Measurements from ENCODE around the gene PET117. TPM values are rescaled to one million over a fixed set of nuclear protein-coding genes. Genes with fewer than 3 reads are reported as not detected.
"Not testable (repeated sequence)": the region's sequence is repeated elsewhere in the genome, so short reads cannot be mapped to it uniquely, and the experiment has no call there.

The PET117 gene
- total RNA-seq, 1 donor from 2014 or later: 5.7 TPM

GRCh38 chr20:18101125-18101810 is 36.4 kb upstream of the PET117 start:
- no peak overlapping the region for H3K4me3 ChIP-seq (ENCODE audit: low read length in 3 of 3)
- H3K9me3 ChIP-seq (ENCODE audit: control insufficient read depth in 3 of 3, low read length in 3 of 3): no peaks in the 10 kb centered on the region
- H3K4me1 ChIP-seq (ENCODE audit: control insufficient read depth in 3 of 3, insufficient read depth in 3 of 3, low read length in 3 of 3): no peaks in the 10 kb centered on the region
- H3K27ac ChIP-seq (ENCODE audit: low read depth, low read length): no peak overlapping the region
- H3K36me3 ChIP-seq (ENCODE audit: control insufficient read depth in 3 of 3, insufficient read depth in 3 of 3, low read length in 3 of 3): no peaks in the 10 kb centered on the region
- no peak overlapping the region for H3K9ac ChIP-seq (ENCODE audit: low read depth in 1 of 3, low read length in 3 of 3)
- H3K27me3 ChIP-seq (ENCODE audit: control insufficient read depth in 3 of 3, insufficient read depth in 3 of 3, low read length in 3 of 3): peaks cover 0 to 4% (median 0%) of the 10 kb centered on the region in 3 donors

- Histone ChIP-seq H3K4me3 (ENCODE audit: low read length in 3 of 3) (no peak overlapping the region), H3K36me3 (ENCODE audit: control insufficient read depth in 3 of 3, insufficient read depth in 3 of 3, low read length in 3 of 3) (no peaks in the 10 kb centered on the region), H3K27ac (ENCODE audit: low read depth, low read length) (no peak overlapping the region), H3K4me1 (ENCODE audit: control insufficient read depth in 3 of 3, insufficient read depth in 3 of 3, low read length in 3 of 3) (no peaks in the 10 kb centered on the region), H3K9me3 (ENCODE audit: control insufficient read depth in 3 of 3, low read length in 3 of 3) (no peaks in the 10 kb centered on the region), H3K27me3 (ENCODE audit: control insufficient read depth in 3 of 3, insufficient read depth in 3 of 3, low read length in 3 of 3) (peaks cover 0 to 4% (median 0%) of the 10 kb centered on the region in 3 donors), H3K9ac (ENCODE audit: low read depth in 1 of 3, low read length in 3 of 3) (no peak overlapping the region)
These were observed 34.2 kb upstream of the PET117 start for GRCh38 chr20:18103497-18103896.

- H3K4me3 ChIP-seq (ENCODE audit: low read length in 3 of 3): no peak overlapping the region
- no peaks in the 10 kb centered on the region for H3K36me3 ChIP-seq (ENCODE audit: control insufficient read depth in 3 of 3, insufficient read depth in 3 of 3, low read length in 3 of 3)
- H3K9me3 ChIP-seq (ENCODE audit: control insufficient read depth in 3 of 3, low read length in 3 of 3): no peaks in the 10 kb centered on the region
- H3K9ac ChIP-seq (ENCODE audit: low read depth in 1 of 3, low read length in 3 of 3): no peak overlapping the region
- no peaks in the 10 kb centered on the region for H3K27me3 ChIP-seq (ENCODE audit: control insufficient read depth in 3 of 3, insufficient read depth in 3 of 3, low read length in 3 of 3)
- H3K4me1 ChIP-seq (ENCODE audit: control insufficient read depth in 3 of 3, insufficient read depth in 3 of 3, low read length in 3 of 3): no peaks in the 10 kb centered on the region
- H3K27ac ChIP-seq (ENCODE audit: low read depth, low read length): no peak overlapping the region
These were observed 29.3 kb upstream of the PET117 start for GRCh38 chr20:18108326-18108725.

- not testable (repeated sequence) for H3K9ac ChIP-seq (ENCODE audit: low read depth in 1 of 3, low read length in 3 of 3); H3K4me3 ChIP-seq (ENCODE audit: low read length in 3 of 3); H3K4me1 ChIP-seq (ENCODE audit: control insufficient read depth in 3 of 3, insufficient read depth in 3 of 3, low read length in 3 of 3); H3K27me3 ChIP-seq (ENCODE audit: control insufficient read depth in 3 of 3, insufficient read depth in 3 of 3, low read length in 3 of 3); H3K27ac ChIP-seq (ENCODE audit: low read depth, low read length); H3K9me3 ChIP-seq (ENCODE audit: control insufficient read depth in 3 of 3, low read length in 3 of 3); H3K36me3 ChIP-seq (ENCODE audit: control insufficient read depth in 3 of 3, insufficient read depth in 3 of 3, low read length in 3 of 3)
These were observed 9.1 kb upstream of the PET117 start for GRCh38 chr20:18128574-18128973.

- Histone ChIP-seq H3K27ac (ENCODE audit: low read depth, low read length) (no peak overlapping the region), H3K36me3 (ENCODE audit: control insufficient read depth in 3 of 3, insufficient read depth in 3 of 3, low read length in 3 of 3) (no peaks in the 10 kb centered on the region), H3K9me3 (ENCODE audit: control insufficient read depth in 3 of 3, low read length in 3 of 3) (no peaks in the 10 kb centered on the region), H3K4me1 (ENCODE audit: control insufficient read depth in 3 of 3, insufficient read depth in 3 of 3, low read length in 3 of 3) (no peaks in the 10 kb centered on the region), H3K4me3 (ENCODE audit: low read length in 3 of 3) (no peak overlapping the region), H3K27me3 (ENCODE audit: control insufficient read depth in 3 of 3, insufficient read depth in 3 of 3, low read length in 3 of 3) (no peaks in the 10 kb centered on the region), H3K9ac (ENCODE audit: low read depth in 1 of 3, low read length in 3 of 3) (no peak overlapping the region)
These were observed 5.0 kb upstream of the PET117 start for GRCh38 chr20:18132663-18133062.

GRCh38 chr20:18133962-18134361 is 3.7 kb upstream of the PET117 start:
- no peak overlapping the region for H3K4me3 ChIP-seq (ENCODE audit: low read length in 3 of 3)
- no peaks in the 10 kb centered on the region for H3K27me3 ChIP-seq (ENCODE audit: control insufficient read depth in 3 of 3, insufficient read depth in 3 of 3, low read length in 3 of 3)
- H3K9me3 ChIP-seq (ENCODE audit: control insufficient read depth in 3 of 3, low read length in 3 of 3): no peaks in the 10 kb centered on the region
- no peaks in the 10 kb centered on the region for H3K36me3 ChIP-seq (ENCODE audit: control insufficient read depth in 3 of 3, insufficient read depth in 3 of 3, low read length in 3 of 3)
- peaks cover 7 to 9% (median 7%) of the 10 kb centered on the region in 3 donors for H3K4me1 ChIP-seq (ENCODE audit: control insufficient read depth in 3 of 3, insufficient read depth in 3 of 3, low read length in 3 of 3)
- no peak overlapping the region for H3K27ac ChIP-seq (ENCODE audit: low read depth, low read length)
- no peak overlapping the region for H3K9ac ChIP-seq (ENCODE audit: low read depth in 1 of 3, low read length in 3 of 3)

GRCh38 chr20:18138266-18138582 is 561 bp downstream of the PET117 start:
- Histone ChIP-seq H3K9me3 (ENCODE audit: control insufficient read depth in 3 of 3, low read length in 3 of 3) (no peaks in the 10 kb centered on the region), H3K4me1 (ENCODE audit: control insufficient read depth in 3 of 3, insufficient read depth in 3 of 3, low read length in 3 of 3) (peaks cover 17 to 21% (median 18%) of the 10 kb centered on the region in 3 donors), H3K9ac (ENCODE audit: low read depth in 1 of 3, low read length in 3 of 3) (peak overlapping the region; percentile 96 to 98 (median 97)), H3K36me3 (ENCODE audit: control insufficient read depth in 3 of 3, insufficient read depth in 3 of 3, low read length in 3 of 3) (peaks cover 4 to 8% (median 7%) of the 10 kb centered on the region in 3 donors), H3K4me3 (ENCODE audit: low read length in 3 of 3) (peak overlapping the region; percentile 93 to 96 (median 95)), H3K27ac (ENCODE audit: low read depth, low read length) (peak overlapping the region; percentile 81), H3K27me3 (ENCODE audit: control insufficient read depth in 3 of 3, insufficient read depth in 3 of 3, low read length in 3 of 3) (no peaks in the 10 kb centered on the region)

- Histone ChIP-seq H3K27ac (ENCODE audit: low read depth, low read length) (no peak overlapping the region), H3K4me1 (ENCODE audit: control insufficient read depth in 3 of 3, insufficient read depth in 3 of 3, low read length in 3 of 3) (peaks cover 17 to 21% (median 18%) of the 10 kb centered on the region in 3 donors), H3K9me3 (ENCODE audit: control insufficient read depth in 3 of 3, low read length in 3 of 3) (no peaks in the 10 kb centered on the region), H3K36me3 (ENCODE audit: control insufficient read depth in 3 of 3, insufficient read depth in 3 of 3, low read length in 3 of 3) (peaks cover 4 to 9% (median 8%) of the 10 kb centered on the region in 3 donors), H3K9ac (ENCODE audit: low read depth in 1 of 3, low read length in 3 of 3) (peak overlapping the region; percentile 96 to 98 (median 97)), H3K27me3 (ENCODE audit: control insufficient read depth in 3 of 3, insufficient read depth in 3 of 3, low read length in 3 of 3) (no peaks in the 10 kb centered on the region), H3K4me3 (ENCODE audit: low read length in 3 of 3) (peak overlapping the region; percentile 93 to 96 (median 95))
These were observed 1.2 kb downstream of the PET117 start for GRCh38 chr20:18138639-18139583.

GRCh38 chr20:18139832-18140231 is 2.2 kb downstream of the PET117 start:
- Histone ChIP-seq H3K27ac (ENCODE audit: low read depth, low read length) (no peak overlapping the region), H3K9ac (ENCODE audit: low read depth in 1 of 3, low read length in 3 of 3) (peak overlapping the region in 1 of 3 donors; percentile 54), H3K4me1 (ENCODE audit: control insufficient read depth in 3 of 3, insufficient read depth in 3 of 3, low read length in 3 of 3) (peaks cover 17 to 21% (median 18%) of the 10 kb centered on the region in 3 donors), H3K36me3 (ENCODE audit: control insufficient read depth in 3 of 3, insufficient read depth in 3 of 3, low read length in 3 of 3) (peaks cover 4 to 15% (median 10%) of the 10 kb centered on the region in 3 donors), H3K4me3 (ENCODE audit: low read length in 3 of 3) (peak overlapping the region in 2 of 3 donors; percentile 16 to 95), H3K27me3 (ENCODE audit: control insufficient read depth in 3 of 3, insufficient read depth in 3 of 3, low read length in 3 of 3) (no peaks in the 10 kb centered on the region), H3K9me3 (ENCODE audit: control insufficient read depth in 3 of 3, low read length in 3 of 3) (no peaks in the 10 kb centered on the region)

Measured in skeletal muscle tissue (tissue), 4 donors.